ENCODE data around the gene GGA1.

- TF ChIP-seq CTCF (IDR thresholded peaks at IDR 0.05; ENCODE audit: borderline replicate concordance, extremely low read depth, low read length, poor library complexity, severe bottlenecking) (no peak), EZH2 (IDR thresholded peaks at IDR 0.05; ENCODE audit: borderline replicate concordance, low read depth, low read length, severe bottlenecking) (no peak)
These were observed 56.9 kb downstream of the GGA1 start for GRCh38 chr22:37665487-37665886.

Data from DND-41 (cell line).